Measurements from ENCODE around the gene XIRP2. TPM values are rescaled to one million over a fixed set of nuclear protein-coding genes. Genes with fewer than 3 reads are reported as not detected.
"Not testable (repeated sequence)": the region's sequence is repeated elsewhere in the genome, so short reads cannot be mapped to it uniquely, and the experiment has no call there.

Gene XIRP2
- total RNA-seq, 1 experiment from 2014 or later, result not detected

- H3K27ac Mint-ChIP-seq (ENCODE audit: low read depth, unreplicated experiment), result no peak overlapping the region
- no TSS peak for BruUV-seq (replicated peaks)
- CTCF ChIA-PET, result interaction anchor here (0.6 to 3.7 kb wide), 21 partner anchors 10 to 1030 kb away, joined by 3 to 77 read pairs (median 4); no protein-coding TSS in a partner anchor
- peaks cover 49% of the 10 kb centered on the region for H3K27me3 Mint-ChIP-seq (ENCODE audit: insufficient read depth, unreplicated experiment)
- intact Hi-C loops (cut with micrococcal nuclease), result loop anchor here (1.0 to 10.0 kb wide), 2 partner anchors 290 to 854 kb away; no protein-coding TSS in a partner anchor
- H3K4me3 Mint-ChIP-seq (ENCODE audit: unreplicated experiment), result no peak overlapping the region
- POLR2A ChIA-PET, result interaction anchor here (2.0 kb wide), 1 partner anchor 855 kb away, joined by 13 read pairs; no protein-coding TSS in a partner anchor
- TF ChIP-seq, protein P1, sequence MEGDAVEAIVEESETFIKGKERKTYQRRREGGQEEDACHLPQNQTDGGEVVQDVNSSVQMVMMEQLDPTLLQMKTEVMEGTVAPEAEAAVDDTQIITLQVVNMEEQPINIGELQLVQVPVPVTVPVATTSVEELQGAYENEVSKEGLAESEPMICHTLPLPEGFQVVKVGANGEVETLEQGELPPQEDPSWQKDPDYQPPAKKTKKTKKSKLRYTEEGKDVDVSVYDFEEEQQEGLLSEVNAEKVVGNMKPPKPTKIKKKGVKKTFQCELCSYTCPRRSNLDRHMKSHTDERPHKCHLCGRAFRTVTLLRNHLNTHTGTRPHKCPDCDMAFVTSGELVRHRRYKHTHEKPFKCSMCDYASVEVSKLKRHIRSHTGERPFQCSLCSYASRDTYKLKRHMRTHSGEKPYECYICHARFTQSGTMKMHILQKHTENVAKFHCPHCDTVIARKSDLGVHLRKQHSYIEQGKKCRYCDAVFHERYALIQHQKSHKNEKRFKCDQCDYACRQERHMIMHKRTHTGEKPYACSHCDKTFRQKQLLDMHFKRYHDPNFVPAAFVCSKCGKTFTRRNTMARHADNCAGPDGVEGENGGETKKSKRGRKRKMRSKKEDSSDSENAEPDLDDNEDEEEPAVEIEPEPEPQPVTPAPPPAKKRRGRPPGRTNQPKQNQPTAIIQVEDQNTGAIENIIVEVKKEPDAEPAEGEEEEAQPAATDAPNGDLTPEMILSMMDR (IDR thresholded peaks at IDR 0.05; ENCODE audit: unreplicated experiment), result peak; percentile 40
- H3K36me3 Mint-ChIP-seq (ENCODE audit: insufficient read depth, unreplicated experiment), result no peaks in the 10 kb centered on the region
- H3K9me3 Mint-ChIP-seq (ENCODE audit: unreplicated experiment), result peaks cover 5% of the 10 kb centered on the region
- DNase-seq (ENCODE audit: unreplicated experiment), result peak; percentile 35
- no peaks in the 10 kb centered on the region for H3K4me1 Mint-ChIP-seq (ENCODE audit: insufficient read depth, unreplicated experiment)
Observed at GRCh38 chr2:167264380-167264779, 376.1 kb downstream of the XIRP2 start.

GRCh38 chr2:167265004-167265403 is 376.7 kb downstream of the XIRP2 start:
- no peak overlapping the region for H3K4me3 Mint-ChIP-seq (ENCODE audit: unreplicated experiment)
- H3K27me3 Mint-ChIP-seq (ENCODE audit: insufficient read depth, unreplicated experiment), result peaks cover 47% of the 10 kb centered on the region
- TF ChIP-seq, protein P1 (IDR thresholded peaks at IDR 0.05; ENCODE audit: unreplicated experiment), result no peak

GRCh38 chr2:167265722-167266121 is 377.4 kb downstream of the XIRP2 start:
- Mint-ChIP-seq H3K36me3 (ENCODE audit: insufficient read depth, unreplicated experiment) (no peaks in the 10 kb centered on the region), H3K4me3 (ENCODE audit: unreplicated experiment) (no peak overlapping the region), H3K4me1 (ENCODE audit: insufficient read depth, unreplicated experiment) (no peaks in the 10 kb centered on the region), H3K27ac (ENCODE audit: low read depth, unreplicated experiment) (no peak overlapping the region), H3K9me3 (ENCODE audit: unreplicated experiment) (peaks cover 9% of the 10 kb centered on the region), H3K27me3 (ENCODE audit: insufficient read depth, unreplicated experiment) (peaks cover 40% of the 10 kb centered on the region)
- ChIA-PET POLR2A (interaction anchor here (0.6 kb wide), 1 partner anchor 149 kb away, joined by 3 read pairs; no protein-coding TSS in a partner anchor), CTCF (interaction anchor here (0.6 to 1.7 kb wide), 2 partner anchors 23 to 853 kb away, joined by 3 to 11 read pairs; no protein-coding TSS in a partner anchor)
- intact Hi-C loops (cut with micrococcal nuclease), result loop anchor here (10.0 kb wide), 1 partner anchor 289 kb away; no protein-coding TSS in a partner anchor
- BruUV-seq (replicated peaks), result no TSS peak
- TF ChIP-seq, protein P1 (IDR thresholded peaks at IDR 0.05; ENCODE audit: unreplicated experiment), result no peak
- no peak for DNase-seq (ENCODE audit: unreplicated experiment)

More at GRCh38 chr2:167265004-167265403, 376.7 kb downstream of the XIRP2 start:
- Mint-ChIP-seq H3K4me1 (ENCODE audit: insufficient read depth, unreplicated experiment) (no peaks in the 10 kb centered on the region), H3K9me3 (ENCODE audit: unreplicated experiment) (peaks cover 9% of the 10 kb centered on the region), H3K36me3 (ENCODE audit: insufficient read depth, unreplicated experiment) (no peaks in the 10 kb centered on the region), H3K27ac (ENCODE audit: low read depth, unreplicated experiment) (no peak overlapping the region)
- no peak for DNase-seq (ENCODE audit: unreplicated experiment)
- ChIA-PET CTCF (interaction anchor here (0.6 to 3.7 kb wide), 14 partner anchors 9 to 853 kb away, joined by 3 to 77 read pairs (median 5); no protein-coding TSS in a partner anchor), POLR2A (interaction anchor here (2.0 kb wide), 1 partner anchor 854 kb away, joined by 13 read pairs; no protein-coding TSS in a partner anchor)
- BruUV-seq (replicated peaks), result no TSS peak
- intact Hi-C loops (cut with micrococcal nuclease), result loop anchor here (10.0 kb wide), 1 partner anchor 290 kb away; no protein-coding TSS in a partner anchor

- BruUV-seq (replicated peaks); DNase-seq (ENCODE audit: unreplicated experiment); POLR2A ChIA-PET; CTCF ChIA-PET; H3K9me3 Mint-ChIP-seq (ENCODE audit: unreplicated experiment); H3K27ac Mint-ChIP-seq (ENCODE audit: low read depth, unreplicated experiment); H3K36me3 Mint-ChIP-seq (ENCODE audit: insufficient read depth, unreplicated experiment); H3K4me1 Mint-ChIP-seq (ENCODE audit: insufficient read depth, unreplicated experiment); H3K4me3 Mint-ChIP-seq (ENCODE audit: unreplicated experiment): not testable (repeated sequence)
- intact Hi-C loops (cut with micrococcal nuclease), result loop anchor here (10.0 kb wide), 1 partner anchor 287 kb away; no protein-coding TSS in a partner anchor
- peaks cover 23% of the 10 kb centered on the region for H3K27me3 Mint-ChIP-seq (ENCODE audit: insufficient read depth, unreplicated experiment)
Observed at GRCh38 chr2:167268245-167268644, 380.0 kb downstream of the XIRP2 start.

Data from MCF 10A (cell line).